ENCODE results near the gene TMEM129.

GRCh38 chr4:1743551-1743950, 22.4 kb upstream of the TMEM129 start:
- no peak for TF ChIP-seq POLR2A (IDR thresholded peaks at IDR 0.05)
- no peak for TF ChIP-seq CTCF (IDR thresholded peaks at IDR 0.05)
